RWPE2 (cell line): ENCODE data around the gene WDR87.

Experiments
- ATAC-seq: fragments of 200-7000 bp; cut with Tn5 transposase; 3 replicates; pipeline ENCODE4 v1.9.1; 2021; ENCODE audit warnings: low read depth
- DNase-seq: peaks from one replicate; pipeline ENCODE4 v3.0.0-alpha.2; 2020; ENCODE audit warnings: low spot score
- H3K27ac ChIP-seq: fragments of 450-650 bp; 2 replicates; pipeline ENCODE4 v1.5.1; 2017; ENCODE audit warnings: mild to moderate bottlenecking; ENCODE audit not compliant: poor library complexity, severe bottlenecking
- H3K27me3 ChIP-seq: fragments of 250-450 bp; sonication (Bioruptor Pico); 2 replicates; pipeline ENCODE4 v1.5.1; 2021; ENCODE audit warnings: mild to moderate bottlenecking, moderate library complexity; ENCODE audit not compliant: insufficient read depth, poor library complexity, severe bottlenecking
- H3K36me3 ChIP-seq: fragments of 250-450 bp; sonication (Bioruptor Pico); 2 replicates; pipeline ENCODE4 v1.5.1; 2020; ENCODE audit warnings: low read depth, mild to moderate bottlenecking, moderate library complexity
- H3K4me1 ChIP-seq: fragments of 250-450 bp; sonication (Bioruptor Pico); 2 replicates; pipeline ENCODE4 v1.5.1; 2021; ENCODE audit warnings: mild to moderate bottlenecking, moderate library complexity; ENCODE audit not compliant: insufficient read depth, poor library complexity, severe bottlenecking
- H3K4me3 ChIP-seq: fragments of 250-450 bp; sonication (Bioruptor Pico); 2 replicates; pipeline ENCODE4 v1.5.1; 2021; ENCODE audit warnings: mild to moderate bottlenecking, moderate library complexity; ENCODE audit not compliant: severe bottlenecking
- H3K9me3 ChIP-seq: fragments of 250-450 bp; sonication (Bioruptor Pico); 2 replicates; pipeline ENCODE4 v1.5.1; 2021; ENCODE audit warnings: mild to moderate bottlenecking, moderate library complexity; ENCODE audit not compliant: severe bottlenecking
- TF ChIP-seq, protein P1 (sequence below): fragments of 450-650 bp; IDR thresholded peaks from one replicate; pipeline ENCODE4 v1.5.1; 2017; ENCODE audit warnings: mild to moderate bottlenecking, moderate library complexity; ENCODE audit not compliant: poor library complexity, severe bottlenecking

WDR87 gene

DNA sequence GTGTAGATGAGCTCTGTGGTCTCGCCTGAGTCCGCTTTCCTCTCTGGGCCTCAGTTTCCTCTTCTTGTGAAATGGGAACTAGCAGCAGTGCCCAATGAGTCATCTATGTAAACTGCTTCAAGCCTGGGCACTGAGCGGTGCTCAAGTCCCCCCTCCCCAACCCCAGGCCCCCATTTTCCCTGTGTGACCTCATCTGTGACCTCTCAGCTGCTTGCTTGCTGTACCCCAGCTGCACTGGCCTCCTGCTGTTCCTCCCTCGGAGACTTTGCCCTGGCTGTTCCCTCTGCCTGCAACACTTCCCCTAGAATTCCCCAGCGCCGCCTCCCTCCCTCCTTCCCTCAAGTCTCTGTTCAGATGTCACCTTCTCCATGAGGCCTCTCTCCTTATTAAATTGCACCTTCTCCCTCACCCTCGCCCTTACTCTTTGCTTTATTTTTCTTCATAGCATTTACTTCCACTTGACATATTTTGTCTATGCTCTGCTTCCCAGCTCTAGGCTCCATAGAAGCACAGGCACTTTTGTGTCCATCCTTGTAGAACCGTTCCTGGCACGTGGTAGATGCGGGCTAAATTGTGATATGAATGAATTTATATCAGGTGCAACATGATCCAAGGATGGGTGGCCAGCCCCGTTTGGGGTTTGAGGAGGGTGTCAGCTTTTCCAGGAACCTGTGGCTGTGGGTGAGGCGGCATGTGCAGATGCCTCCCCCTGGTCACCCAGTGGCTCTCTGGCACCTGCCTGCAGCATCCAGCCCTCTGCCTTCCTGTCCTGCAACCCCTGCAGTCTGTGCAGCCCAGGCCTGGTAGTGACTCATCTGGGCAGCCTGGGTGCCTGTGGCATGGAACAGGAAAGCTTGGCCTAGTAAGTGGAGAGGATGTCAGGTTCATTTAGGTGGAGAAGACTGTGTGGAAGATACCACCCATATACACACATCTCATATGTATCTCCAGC lies 26.9 kb upstream of the WDR87 start:
- Histone ChIP-seq H3K27ac (peak overlapping the region; percentile 90), H3K36me3 (peaks cover 29% of the 10 kb centered on the region), H3K27me3 (no peaks in the 10 kb centered on the region), H3K4me1 (peaks cover 44% of the 10 kb centered on the region), H3K9me3 (peaks cover 2% of the 10 kb centered on the region), H3K4me3 (no peak overlapping the region)
- TF ChIP-seq, protein P1, sequence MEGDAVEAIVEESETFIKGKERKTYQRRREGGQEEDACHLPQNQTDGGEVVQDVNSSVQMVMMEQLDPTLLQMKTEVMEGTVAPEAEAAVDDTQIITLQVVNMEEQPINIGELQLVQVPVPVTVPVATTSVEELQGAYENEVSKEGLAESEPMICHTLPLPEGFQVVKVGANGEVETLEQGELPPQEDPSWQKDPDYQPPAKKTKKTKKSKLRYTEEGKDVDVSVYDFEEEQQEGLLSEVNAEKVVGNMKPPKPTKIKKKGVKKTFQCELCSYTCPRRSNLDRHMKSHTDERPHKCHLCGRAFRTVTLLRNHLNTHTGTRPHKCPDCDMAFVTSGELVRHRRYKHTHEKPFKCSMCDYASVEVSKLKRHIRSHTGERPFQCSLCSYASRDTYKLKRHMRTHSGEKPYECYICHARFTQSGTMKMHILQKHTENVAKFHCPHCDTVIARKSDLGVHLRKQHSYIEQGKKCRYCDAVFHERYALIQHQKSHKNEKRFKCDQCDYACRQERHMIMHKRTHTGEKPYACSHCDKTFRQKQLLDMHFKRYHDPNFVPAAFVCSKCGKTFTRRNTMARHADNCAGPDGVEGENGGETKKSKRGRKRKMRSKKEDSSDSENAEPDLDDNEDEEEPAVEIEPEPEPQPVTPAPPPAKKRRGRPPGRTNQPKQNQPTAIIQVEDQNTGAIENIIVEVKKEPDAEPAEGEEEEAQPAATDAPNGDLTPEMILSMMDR, result no peak
- DNase-seq (peak; percentile 76), ATAC-seq (peak; percentile 73)

DNA sequence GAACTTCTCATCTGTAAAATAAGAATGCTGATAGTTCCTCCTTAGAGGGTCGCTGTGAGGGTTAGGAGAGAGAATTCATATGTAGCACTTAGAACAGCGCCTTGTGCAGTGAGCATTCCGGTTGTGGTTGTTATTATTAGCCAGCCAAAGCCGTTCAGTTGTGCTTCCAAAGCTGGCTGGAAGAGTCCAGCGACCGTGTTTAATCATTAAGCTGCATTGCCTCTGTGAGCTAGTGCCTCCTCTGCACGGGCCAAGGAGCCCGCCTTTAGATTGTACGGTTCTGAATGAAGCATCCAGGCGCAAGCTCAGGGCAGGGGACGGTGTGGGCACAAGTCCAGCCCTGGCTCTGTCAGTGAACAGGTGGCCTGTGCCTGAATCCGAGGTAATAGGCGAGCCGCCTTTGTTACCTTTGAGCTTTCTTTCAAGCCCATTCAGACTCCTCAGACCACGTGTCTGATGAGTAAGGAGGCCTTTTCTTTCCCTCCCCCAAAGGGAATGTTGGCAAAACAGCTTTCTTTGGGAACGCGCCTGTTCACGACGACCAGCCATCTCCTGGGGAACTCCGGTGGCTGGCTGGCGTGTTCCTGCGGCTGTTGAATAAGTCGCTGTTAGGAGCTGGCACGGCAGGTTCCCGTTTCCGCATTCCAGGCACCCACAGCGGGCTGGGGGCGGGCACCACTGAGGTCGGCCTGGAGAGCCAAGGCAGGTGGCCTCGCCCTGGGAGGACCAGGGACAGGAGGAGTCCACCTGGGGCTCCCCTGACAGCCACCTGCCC lies 25.7 kb upstream of the WDR87 start:
- Histone ChIP-seq H3K27me3 (no peaks in the 10 kb centered on the region), H3K9me3 (peaks cover 2% of the 10 kb centered on the region), H3K27ac (peak overlapping the region; percentile 90), H3K4me3 (peak overlapping the region; percentile 0), H3K4me1 (peaks cover 47% of the 10 kb centered on the region), H3K36me3 (peaks cover 26% of the 10 kb centered on the region)
- TF ChIP-seq, protein P1, result no peak
- DNase-seq, result peak; percentile 84
- ATAC-seq, result peak; percentile 70

DNA sequence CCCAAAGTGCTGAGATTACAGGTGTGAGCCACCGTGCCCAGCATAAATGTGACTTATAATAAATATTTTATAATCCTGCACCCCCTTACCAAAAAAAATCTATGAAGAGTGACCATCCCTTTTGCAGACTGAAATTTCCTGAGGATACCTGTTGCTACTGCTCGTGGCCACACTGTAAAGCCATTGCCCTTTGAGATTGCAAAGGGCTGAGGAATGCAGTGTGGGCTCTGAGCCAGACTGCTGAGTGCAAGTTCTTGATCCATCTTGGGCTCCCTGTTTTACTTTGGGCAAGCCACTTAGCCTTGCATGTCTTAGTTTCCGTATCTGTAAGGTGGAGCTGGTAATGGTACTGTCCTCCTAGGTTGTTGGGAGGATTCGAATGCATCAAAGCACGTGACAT lies 24.0 kb upstream of the WDR87 start:
- DNase-seq, result no peak
- ATAC-seq, result no peak

DNA sequence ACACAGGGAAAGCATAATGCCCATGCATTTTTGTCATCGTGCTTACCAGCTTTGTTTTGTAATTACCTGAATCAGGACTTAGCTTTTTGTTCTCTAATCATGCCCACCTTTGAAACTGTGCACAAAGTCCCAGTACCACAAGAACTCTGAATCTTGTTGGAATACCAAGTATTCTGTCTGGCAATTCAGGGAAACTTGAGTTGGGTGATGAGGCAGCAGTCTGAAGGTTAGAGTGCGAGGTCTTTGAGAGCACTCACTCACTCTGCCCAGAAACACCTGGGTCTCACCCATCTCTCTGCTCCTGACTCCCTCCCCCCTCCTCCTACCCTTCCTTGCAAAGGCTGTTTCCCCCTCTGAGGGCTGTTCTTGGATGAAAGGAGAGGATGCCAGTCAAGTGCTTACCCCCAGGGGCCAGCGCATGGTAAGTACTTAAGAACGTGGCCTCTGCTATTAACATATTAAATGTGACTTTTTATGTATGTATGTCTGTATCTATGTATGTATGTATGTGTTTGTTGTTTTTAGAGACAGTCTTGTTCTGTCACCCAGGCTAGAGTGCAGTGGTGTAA lies 23.0 kb upstream of the WDR87 start:
- DNase-seq (no peak), ATAC-seq (no peak)
- Histone ChIP-seq H3K4me3 (no peak overlapping the region), H3K4me1 (peaks cover 45% of the 10 kb centered on the region), H3K27me3 (no peaks in the 10 kb centered on the region), H3K36me3 (peaks cover 8% of the 10 kb centered on the region), H3K27ac (peak overlapping the region; percentile 90), H3K9me3 (no peaks in the 10 kb centered on the region)
- TF ChIP-seq, protein P1, result no peak

More for the DNA sequence above, 24.0 kb upstream of the WDR87 start:
- H3K4me1 ChIP-seq, result peaks cover 47% of the 10 kb centered on the region
- TF ChIP-seq, protein P1, result no peak
- no peak overlapping the region for H3K4me3 ChIP-seq
- peaks cover 1% of the 10 kb centered on the region for H3K9me3 ChIP-seq
- no peaks in the 10 kb centered on the region for H3K27me3 ChIP-seq
- peak overlapping the region; percentile 90 for H3K27ac ChIP-seq
- peaks cover 17% of the 10 kb centered on the region for H3K36me3 ChIP-seq
